Bone marrow (tissue), 2 donors: ENCODE measurements around the gene MAJIN.
"Not testable (repeated sequence)": the region's sequence is repeated elsewhere in the genome, so short reads cannot be mapped to it uniquely, and the experiment has no call there.

Experiments used
- DNase-seq, 2 donors: peaks; one replicate each; lab custom pipeline; 2025; lab: John Stamatoyannopoulos, UW

MAJIN gene

GRCh38 chr11:64971421-64972233, at the start of gene MAJIN:
MAJIN (minus strand) TSS chr11:64972108; CDS start chr11:64959405, 12,703 bp downstream.
- no peak for DNase-seq

- DNase-seq, result no peak
These were observed 49.6 kb upstream of the MAJIN start for GRCh38 chr11:65021509-65021908.

- DNase-seq, result no peak
These were observed 49.1 kb upstream of the MAJIN start for GRCh38 chr11:65021003-65021402.

GRCh38 chr11:65019824-65020223, 47.9 kb upstream of the MAJIN start:
- DNase-seq, result no peak

- no peak for DNase-seq
These were observed 46.0 kb upstream of the MAJIN start for GRCh38 chr11:65017937-65018336.

GRCh38 chr11:65016705-65017104, 44.8 kb upstream of the MAJIN start:
- no peak for DNase-seq

- no peak for DNase-seq
These were observed 42.9 kb upstream of the MAJIN start for GRCh38 chr11:65014726-65015227.

- DNase-seq, result peak; percentile 77 to 90
These were observed 42.2 kb upstream of the MAJIN start, which contains the start of gene ARL2 for GRCh38 chr11:65013888-65014725. ARL2 (plus strand) TSS chr11:65014160; CDS start chr11:65014208, 48 bp downstream.

GRCh38 chr11:65013130-65013887, 41.4 kb upstream of the MAJIN start:
- DNase-seq, result peak; percentile 90 to 93

GRCh38 chr11:65008873-65009272, 37.0 kb upstream of the MAJIN start:
- DNase-seq, result no peak

- DNase-seq, result no peak
These were observed 36.1 kb upstream of the MAJIN start for GRCh38 chr11:65008016-65008415.

- DNase-seq, result not testable (repeated sequence)
These were observed 32.1 kb upstream of the MAJIN start for GRCh38 chr11:65003968-65004367.

GRCh38 chr11:65003282-65003681, 31.4 kb upstream of the MAJIN start:
- no peak for DNase-seq

GRCh38 chr11:65002706-65003105, 30.8 kb upstream of the MAJIN start:
- DNase-seq, result no peak

- no peak for DNase-seq
These were observed 27.6 kb upstream of the MAJIN start for GRCh38 chr11:64999478-64999877.

GRCh38 chr11:64998690-64999431, 27.0 kb upstream of the MAJIN start:
- DNase-seq, result no peak

GRCh38 chr11:64998141-64998540, 26.2 kb upstream of the MAJIN start:
- no peak for DNase-seq

- peak; percentile 17 to 29 for DNase-seq
These were observed 24.9 kb upstream of the MAJIN start, which contains the start of gene BATF2 for GRCh38 chr11:64996710-64997380. BATF2 (minus strand) TSS chr11:64996971; CDS start chr11:64996914, 57 bp downstream.

- no peak for DNase-seq
These were observed 24.4 kb upstream of the MAJIN start for GRCh38 chr11:64996327-64996709.

GRCh38 chr11:64994318-64994717, 22.4 kb upstream of the MAJIN start:
- DNase-seq, result no peak
